Right atrium auricular region (tissue), 2 donors: ENCODE data around the gene ARVCF. TPM values are rescaled to one million over a fixed set of nuclear protein-coding genes. Genes with fewer than 3 reads are reported as not detected.

Experiments used
- DNase-seq: peaks from one replicate; pipeline ENCODE4 v3.0.0-alpha.2; 2019; ENCODE audit warnings: low spot score
- H3K27ac ChIP-seq, 2 donors: fragments of 200-600 bp; sonication (generic); 1 replicate in 1 of 2; 2 replicates in 1 of 2; pipeline ENCODE4 v1.5.1; 2016 to 2019
- H3K27me3 ChIP-seq, 2 donors: fragments of 200-600 bp; sonication (generic); one replicate each; pipeline versions ENCODE4 v1.5.1 to v1.6.0; 2017 to 2019
- H3K36me3 ChIP-seq: fragments of 200-600 bp; sonication (generic); one replicate; pipeline ENCODE4 v1.5.1; 2016
- H3K4me1 ChIP-seq, 2 donors: fragments of 200-600 bp; sonication (generic); one replicate each; pipeline versions ENCODE4 v1.5.1 to v1.6.0; 2017 to 2019
- H3K4me3 ChIP-seq, 2 donors: fragments of 200-600 bp; sonication (generic); 1 replicate in 1 of 2; 2 replicates in 1 of 2; pipeline ENCODE4 v1.5.1; 2017 to 2019; ENCODE audit warnings: mild to moderate bottlenecking in 1 of 2, moderate library complexity in 1 of 2
- H3K9me3 ChIP-seq, 2 donors: fragments of 200-600 bp; sonication (generic); one replicate each; pipeline ENCODE4 v1.5.1; 2019
- CTCF ChIP-seq, 2 donors: fragments of 200-600 bp; sonication (generic); IDR thresholded peaks; one replicate each; pipeline ENCODE4 v1.5.1; 2019; ENCODE audit warnings: antibody characterized with exemption in 2 of 2
- total RNA-seq, 2 donors: library from RNA; depleted of rRNA; stranded (reverse); fragments of >200 nt; gene quantifications; one replicate each; pipeline ENCODE4 v1.1.0, GENCODE V29; 2016

Gene ARVCF
- total RNA-seq, 2 donors from 2014 or later, result 16.7 to 35.8 TPM

- no peak overlapping the region for H3K27ac ChIP-seq
- H3K4me3 ChIP-seq, result no peak overlapping the region
- DNase-seq, result no peak
- H3K36me3 ChIP-seq, result no peaks in the 10 kb centered on the region
- TF ChIP-seq CTCF (IDR thresholded peaks at IDR 0.05), result no peak
- H3K27me3 ChIP-seq, result no peaks in the 10 kb centered on the region
- no peaks in the 10 kb centered on the region for H3K9me3 ChIP-seq
- H3K4me1 ChIP-seq, result peaks cover 0 to 16% of the 10 kb centered on the region in 2 donors
Measured at GRCh38 chr22:20010307-20011122, 6.1 kb downstream of the ARVCF start.

- no peak for TF ChIP-seq CTCF (IDR thresholded peaks at IDR 0.05)
- Histone ChIP-seq H3K4me3 (no peak overlapping the region), H3K27me3 (no peaks in the 10 kb centered on the region), H3K9me3 (no peaks in the 10 kb centered on the region), H3K27ac (no peak overlapping the region), H3K4me1 (peaks cover 0 to 12% of the 10 kb centered on the region in 2 donors), H3K36me3 (no peaks in the 10 kb centered on the region)
- no peak for DNase-seq
Measured at GRCh38 chr22:20009582-20010306, 6.9 kb downstream of the ARVCF start.

GRCh38 chr22:20009018-20009491, 7.6 kb downstream of the ARVCF start:
- Histone ChIP-seq H3K27ac (no peak overlapping the region), H3K9me3 (peaks cover 0 to 5% of the 10 kb centered on the region in 2 donors), H3K4me1 (peaks cover 0 to 8% of the 10 kb centered on the region in 2 donors), H3K4me3 (no peak overlapping the region), H3K27me3 (no peaks in the 10 kb centered on the region), H3K36me3 (no peaks in the 10 kb centered on the region)
- TF ChIP-seq CTCF (IDR thresholded peaks at IDR 0.05), result no peak
- no peak for DNase-seq

- no peaks in the 10 kb centered on the region for H3K36me3 ChIP-seq
- no peak for DNase-seq
- H3K27ac ChIP-seq, result no peak overlapping the region
- H3K9me3 ChIP-seq, result peaks cover 0 to 12% of the 10 kb centered on the region in 2 donors
- no peak for TF ChIP-seq CTCF (IDR thresholded peaks at IDR 0.05)
- H3K4me1 ChIP-seq, result peaks cover 0 to 6% of the 10 kb centered on the region in 2 donors
- no peak overlapping the region for H3K4me3 ChIP-seq
- H3K27me3 ChIP-seq, result no peaks in the 10 kb centered on the region
Measured at GRCh38 chr22:20008221-20008995, 8.2 kb downstream of the ARVCF start.

- Histone ChIP-seq H3K27me3 (no peaks in the 10 kb centered on the region), H3K36me3 (no peaks in the 10 kb centered on the region), H3K4me3 (no peak overlapping the region), H3K9me3 (peaks cover 0 to 17% of the 10 kb centered on the region in 2 donors), H3K27ac (no peak overlapping the region), H3K4me1 (peaks cover 0 to 20% of the 10 kb centered on the region in 2 donors)
- no peak for TF ChIP-seq CTCF (IDR thresholded peaks at IDR 0.05)
- no peak for DNase-seq
Measured at GRCh38 chr22:20004464-20004863, 12.2 kb downstream of the ARVCF start.
